HL-60/S4 treated with retinoic acid at 250 ng/mL for 4 days and 3 days (cell line): ENCODE measurements around the gene LY6G6F.

Source experiments
- in situ Hi-C: fragments of 300-500 bp; cut with MboI; formaldehyde crosslinking; loops from 2 replicates; pipeline ENCODE4 v1.7.0; 2022; ENCODE audit warnings: low sequenced_read_pairs

LY6G6F gene

DNA sequence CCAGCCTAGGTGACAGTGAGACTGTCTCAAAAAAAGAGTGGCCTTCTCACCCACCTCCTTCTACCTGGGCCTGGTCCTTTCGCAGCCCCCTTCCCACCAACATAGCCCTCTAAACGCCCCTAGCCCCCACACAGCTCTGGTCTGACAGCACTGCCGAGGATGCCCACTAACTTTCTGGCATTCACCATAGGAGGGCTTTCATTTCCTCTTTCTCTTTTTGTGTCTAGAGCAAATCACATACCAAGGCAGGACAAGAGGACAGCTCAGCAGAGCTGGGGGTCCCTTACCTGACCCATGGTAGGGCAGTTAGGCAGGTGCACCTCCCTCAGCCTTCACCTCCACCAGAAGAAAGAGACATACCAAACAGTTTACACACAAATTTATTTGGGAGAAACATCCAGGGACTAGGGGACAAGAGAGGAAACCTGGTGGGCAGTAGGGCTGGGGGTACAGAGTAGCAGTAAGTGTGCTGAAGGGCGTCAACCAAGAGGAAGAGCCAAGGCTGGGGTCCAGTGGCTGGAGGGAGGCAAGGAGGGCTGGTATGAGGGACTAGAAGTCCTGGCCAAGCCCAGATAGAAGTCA is 30.3 kb upstream of the LY6G6F start:
- in situ Hi-C loops: no loop called here

DNA sequence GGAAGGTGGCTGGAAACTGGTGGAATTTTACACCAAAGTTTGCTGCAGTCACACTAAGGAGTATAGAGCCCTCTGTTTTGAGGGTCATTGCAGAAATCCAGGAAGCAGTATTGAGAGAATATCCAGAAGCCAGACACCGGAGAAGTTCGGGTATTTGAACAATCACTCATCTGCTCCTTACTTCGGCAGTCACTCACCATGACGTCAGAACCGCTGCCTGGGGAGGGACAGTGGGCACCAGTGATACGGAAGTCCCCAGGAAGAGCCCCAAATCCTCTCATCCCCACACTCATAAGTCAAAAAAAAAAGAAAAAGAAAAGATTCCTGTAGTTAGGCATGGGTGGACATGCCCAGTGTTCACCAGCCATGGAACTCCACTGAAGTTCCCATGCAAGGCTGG is 29.8 kb upstream of the LY6G6F start:
- in situ Hi-C loops: no loop called here

DNA sequence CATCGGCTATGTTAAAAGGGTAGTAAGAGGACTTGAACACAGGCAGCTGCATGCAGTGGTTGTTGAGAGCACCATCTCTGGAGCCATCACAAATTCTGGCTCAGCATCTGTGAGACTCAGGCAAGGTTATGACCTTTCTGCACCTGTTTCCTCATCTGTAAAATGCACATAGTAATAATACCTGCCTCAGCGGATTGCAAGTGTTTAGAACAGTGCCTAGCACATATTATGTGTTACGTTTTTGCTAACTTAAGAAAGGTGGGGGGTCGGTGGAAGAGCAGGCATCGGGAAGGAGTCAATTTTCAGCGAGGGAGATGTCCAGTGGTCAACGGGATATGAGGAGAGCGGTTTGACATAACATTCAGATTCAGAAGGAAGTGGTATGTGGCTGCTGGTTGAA is 28.7 kb upstream of the LY6G6F start:
- in situ Hi-C loops: no loop called here

DNA sequence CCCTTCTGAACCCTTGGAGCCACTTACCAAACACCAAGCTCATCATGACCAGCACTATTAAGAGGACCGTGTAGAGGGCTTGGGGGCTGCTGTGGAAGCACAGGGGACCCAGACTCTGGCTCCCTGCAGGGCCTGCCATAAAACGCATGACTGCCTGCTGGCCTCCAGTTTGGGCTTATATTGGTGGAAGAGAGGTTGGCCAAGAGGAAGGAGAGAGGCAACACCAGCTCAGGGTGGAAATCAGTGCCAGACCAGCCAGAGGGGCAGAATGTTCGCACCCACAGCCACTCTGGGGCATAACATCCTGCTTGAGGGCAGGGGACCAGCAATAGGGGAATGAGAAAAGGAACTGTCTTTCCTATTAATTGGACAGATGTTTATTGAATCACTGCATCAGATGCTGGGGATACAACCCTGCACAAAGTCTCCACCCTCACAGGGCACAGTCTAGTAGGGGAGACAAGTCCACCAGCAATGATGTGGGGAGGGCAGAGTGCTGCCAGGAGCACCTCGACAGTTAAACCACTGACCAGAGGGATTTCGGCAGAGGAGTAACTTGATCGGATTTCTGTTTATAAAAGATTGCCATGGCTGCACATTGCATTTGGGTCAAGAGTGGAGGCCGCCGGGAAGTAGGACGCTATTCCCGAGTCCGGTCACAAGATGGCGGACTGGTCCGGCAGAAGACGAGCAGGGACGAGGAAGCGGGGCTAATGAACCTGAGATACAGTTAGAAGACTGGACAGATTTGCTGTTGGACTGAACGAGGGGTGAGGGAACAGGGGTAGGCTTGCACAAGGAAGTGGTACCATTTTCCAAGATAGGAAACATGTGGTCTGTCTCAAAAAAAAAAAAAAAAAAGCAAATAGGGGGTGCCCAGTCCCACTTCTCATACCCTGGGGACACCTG is 26.2 kb upstream of the LY6G6F start, which contains the start of gene LY6G5C:
TSS of gene LY6G5C (minus strand) at position 842 of the 909 bp plus-strand sequence. CDS start at position 148, 694 bp downstream.
- in situ Hi-C loops: no loop called here

DNA sequence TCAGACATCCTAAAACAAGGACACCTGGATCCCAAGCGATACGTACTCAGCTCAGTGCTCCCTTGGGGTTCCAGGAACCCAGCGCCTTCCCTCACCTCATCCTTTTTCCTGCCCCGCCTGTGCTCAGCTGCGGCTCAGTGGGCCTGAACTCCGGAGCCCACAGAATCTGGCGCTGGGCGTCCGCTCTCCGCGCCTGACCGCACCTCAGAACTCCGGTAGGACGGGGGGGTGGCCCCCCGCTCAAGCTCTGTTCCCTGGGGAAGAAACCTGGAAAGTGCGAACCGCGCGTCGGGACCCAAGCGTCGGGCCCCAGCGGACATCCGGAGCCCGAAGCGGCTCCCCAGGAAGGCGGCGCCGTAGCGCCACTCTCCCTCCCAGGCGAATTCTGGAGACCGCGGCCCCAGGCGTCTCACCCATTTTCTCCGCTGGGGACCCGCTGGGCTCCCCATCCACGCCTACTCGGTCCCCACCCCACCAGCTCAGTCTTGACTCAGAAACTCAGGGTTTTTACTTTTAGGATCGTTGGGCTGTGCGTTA is 25.5 kb upstream of the LY6G6F start:
- in situ Hi-C loops: no loop called here

DNA sequence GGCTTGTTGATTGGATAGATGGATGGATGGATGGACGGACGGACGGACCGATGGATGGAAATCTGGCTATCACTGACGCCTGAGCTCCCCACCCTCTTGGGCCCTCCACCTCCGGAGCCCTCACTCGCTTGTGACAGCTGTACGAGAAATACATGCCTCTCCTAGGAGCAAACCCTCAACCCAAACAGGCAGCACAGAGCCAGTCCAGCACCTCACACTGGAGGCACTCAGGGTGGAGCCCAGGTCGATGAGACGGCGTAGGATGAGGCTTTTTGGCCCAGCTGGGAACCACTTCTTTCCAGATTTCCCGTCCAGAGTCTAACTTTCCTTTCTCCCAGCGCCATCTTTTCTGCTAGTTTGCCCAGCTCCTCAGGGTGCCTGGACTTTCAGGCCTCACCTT is 23.1 kb upstream of the LY6G6F start:
- in situ Hi-C loops: no loop called here

DNA sequence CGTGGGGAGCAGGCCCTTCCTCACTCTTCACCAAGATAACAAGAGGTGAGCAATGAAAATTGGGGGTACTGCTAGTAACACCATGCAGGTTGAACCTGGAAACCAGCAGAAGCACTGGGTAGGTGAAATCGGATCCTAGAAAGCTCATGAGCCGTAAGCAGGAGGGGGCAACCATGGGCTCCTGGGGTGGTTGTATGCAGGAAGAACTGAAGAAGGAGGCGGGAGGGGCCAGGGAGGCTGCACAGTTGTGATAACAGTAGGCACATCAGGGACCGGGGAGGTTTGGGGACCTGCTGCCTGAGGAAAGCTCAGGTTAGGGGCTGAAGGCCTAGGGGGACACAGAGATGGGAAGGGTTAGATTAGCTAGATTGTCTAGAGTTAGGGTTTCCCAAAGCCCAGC is 20.2 kb upstream of the LY6G6F start:
- in situ Hi-C loops: no loop called here

DNA sequence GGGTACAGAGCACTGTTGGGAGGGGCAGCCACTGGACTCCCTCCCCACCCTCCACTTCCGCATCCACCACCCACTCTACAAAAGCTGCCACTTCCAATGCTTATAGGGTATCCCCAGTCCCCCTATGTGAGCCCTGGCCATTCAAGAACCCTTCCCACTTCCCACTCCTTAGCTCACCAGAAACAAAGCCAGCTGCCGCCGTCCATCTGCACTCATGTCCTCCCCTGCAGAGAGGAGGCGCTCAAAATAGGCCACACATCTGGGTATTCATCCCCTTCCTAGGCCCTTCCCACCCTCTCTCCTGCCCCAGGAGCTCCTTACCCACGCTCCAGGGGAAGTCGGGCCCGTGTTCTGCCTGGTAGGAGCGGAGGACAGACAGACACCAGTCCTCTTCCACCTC is 19.3 kb upstream of the LY6G6F start:
- in situ Hi-C loops: no loop called here

DNA sequence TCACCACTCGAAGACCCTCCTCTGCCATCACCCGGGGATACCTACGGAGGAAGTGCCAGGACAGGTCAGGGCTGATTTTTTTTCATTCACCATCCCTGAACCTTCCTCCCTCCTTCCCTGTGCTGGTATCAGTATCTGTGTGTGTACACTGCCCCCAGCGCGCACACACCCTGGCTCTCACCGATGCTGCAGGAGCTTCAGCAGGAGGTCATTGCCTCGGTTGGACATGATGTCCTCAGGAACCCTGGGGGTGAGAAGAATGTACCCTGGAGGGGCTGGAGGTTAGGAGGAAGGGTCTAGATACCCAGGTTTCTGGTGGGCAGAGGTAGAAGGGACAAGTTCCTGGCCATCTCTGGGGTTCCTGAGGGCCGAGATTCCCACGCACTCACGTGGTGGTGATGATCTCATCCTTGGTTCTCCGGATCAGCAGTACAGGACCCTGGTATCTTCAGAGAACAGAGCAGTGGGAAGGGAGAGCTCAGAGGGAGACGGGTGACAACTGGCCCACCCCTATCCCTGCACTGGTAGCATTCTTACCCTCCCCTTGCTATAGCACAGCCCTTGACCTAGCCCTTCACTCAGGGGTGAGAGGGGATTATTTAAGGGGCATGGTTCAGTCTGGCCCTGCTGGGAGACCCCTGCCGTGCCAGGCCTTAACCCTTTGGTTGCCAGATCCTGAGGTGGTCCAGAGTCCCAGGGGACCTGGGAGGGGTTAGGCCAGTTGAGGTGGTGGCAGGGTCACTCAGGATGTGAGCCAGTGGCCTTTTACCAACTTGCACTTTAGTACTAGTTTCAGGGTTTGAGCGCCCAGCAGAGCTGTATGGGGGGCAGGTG is 18.6 kb upstream of the LY6G6F start:
- in situ Hi-C loops: no loop called here

DNA sequence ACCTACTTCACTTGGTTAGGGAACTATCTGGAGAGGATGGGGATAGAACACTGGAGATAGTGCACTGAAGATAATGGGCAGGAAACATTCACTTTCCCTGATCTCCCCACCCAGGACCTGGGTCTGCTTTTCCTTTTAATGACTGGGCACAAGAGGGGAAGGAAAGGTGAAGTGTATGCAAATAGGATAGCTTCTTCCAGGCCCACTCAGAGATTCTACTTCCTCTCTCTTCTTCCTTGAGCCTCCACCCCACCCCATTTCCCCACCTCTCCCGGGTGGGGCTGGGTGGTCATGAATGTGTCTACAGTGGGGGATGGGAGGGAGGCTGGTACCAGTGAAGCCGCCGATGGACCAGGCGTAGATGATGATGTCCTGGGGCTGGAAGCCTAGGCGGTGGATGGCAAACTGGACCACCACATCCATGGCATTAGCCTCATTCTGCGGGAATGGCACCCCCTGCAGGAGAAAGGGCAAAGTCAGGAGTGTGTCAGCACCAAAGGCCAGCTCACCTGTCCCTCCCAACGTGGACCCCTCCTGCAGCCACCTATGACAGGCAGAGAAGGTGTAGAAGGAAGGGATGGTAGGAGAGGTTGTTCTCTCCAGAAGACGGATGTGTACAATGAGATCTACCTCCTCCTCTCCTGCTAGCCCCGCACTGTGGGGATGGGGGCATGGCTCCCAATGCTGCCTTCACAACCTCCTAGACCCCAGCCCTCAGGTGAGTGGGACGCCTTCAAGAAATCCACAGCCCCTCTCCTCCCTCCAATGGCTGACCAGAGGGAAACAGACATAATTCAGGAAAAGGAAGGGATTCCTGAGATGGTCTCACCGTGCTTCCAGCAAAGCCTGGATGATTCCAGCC is 17.2 kb upstream of the LY6G6F start:
- in situ Hi-C loops: no loop called here

DNA sequence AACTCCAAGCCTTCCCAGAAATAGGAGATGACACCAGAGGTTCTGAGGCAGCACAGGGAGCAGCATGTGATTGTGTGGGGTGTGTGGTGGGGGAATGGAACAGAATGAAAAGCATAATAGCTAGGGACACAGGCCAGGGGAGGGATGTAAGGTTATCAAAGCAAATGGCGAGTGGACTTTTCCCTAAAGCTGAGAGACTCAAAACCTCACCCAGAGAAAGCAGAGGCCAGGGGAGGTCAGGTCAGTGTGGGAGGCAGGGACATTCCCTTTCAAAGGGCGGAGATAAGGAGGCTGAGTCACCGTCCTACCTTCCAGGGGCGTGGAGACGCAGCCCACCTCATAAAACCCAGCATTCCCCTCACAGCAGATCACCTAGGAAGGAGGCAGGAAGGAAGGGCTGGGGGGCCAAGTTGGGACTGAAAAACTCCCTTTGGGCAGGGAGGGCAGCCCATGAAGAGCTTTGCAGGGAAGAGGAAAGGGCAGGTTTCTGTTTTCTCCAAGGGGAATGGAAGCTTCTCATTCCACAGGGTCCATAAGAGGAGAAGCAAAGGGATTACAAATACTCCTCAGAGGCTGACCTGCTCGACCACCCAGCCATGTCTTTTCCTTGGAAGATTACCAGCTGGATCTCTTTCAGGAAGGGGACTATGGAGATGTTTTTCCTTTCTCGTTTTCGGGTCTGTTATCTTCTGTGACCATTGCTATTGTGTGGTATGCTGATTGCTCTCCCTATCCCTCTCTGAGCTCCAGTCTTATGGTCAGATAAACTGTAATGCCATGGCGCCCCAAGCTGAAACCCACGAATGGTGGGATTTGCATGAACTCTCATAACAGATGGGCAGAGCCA is 16.2 kb upstream of the LY6G6F start:
- in situ Hi-C loops: no loop called here

DNA sequence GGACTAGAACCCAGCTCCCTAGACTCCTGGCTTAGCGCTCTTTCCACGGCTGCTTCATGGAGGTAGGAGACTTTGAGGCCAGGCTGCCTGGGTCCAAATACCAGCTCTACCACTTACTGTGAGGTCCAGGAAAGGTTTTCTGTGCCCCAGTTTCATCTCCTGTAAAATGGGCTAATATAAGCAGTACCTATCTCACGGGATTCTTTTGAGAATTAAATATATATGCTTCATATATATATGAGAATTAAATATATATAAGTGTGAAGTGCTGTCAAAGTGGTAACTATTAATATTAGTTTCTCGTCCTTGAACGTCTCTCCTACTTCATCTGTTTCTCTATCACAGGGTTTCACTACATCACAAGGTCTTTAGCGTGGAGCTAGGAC is 15.6 kb upstream of the LY6G6F start:
- in situ Hi-C loops: no loop called here

DNA sequence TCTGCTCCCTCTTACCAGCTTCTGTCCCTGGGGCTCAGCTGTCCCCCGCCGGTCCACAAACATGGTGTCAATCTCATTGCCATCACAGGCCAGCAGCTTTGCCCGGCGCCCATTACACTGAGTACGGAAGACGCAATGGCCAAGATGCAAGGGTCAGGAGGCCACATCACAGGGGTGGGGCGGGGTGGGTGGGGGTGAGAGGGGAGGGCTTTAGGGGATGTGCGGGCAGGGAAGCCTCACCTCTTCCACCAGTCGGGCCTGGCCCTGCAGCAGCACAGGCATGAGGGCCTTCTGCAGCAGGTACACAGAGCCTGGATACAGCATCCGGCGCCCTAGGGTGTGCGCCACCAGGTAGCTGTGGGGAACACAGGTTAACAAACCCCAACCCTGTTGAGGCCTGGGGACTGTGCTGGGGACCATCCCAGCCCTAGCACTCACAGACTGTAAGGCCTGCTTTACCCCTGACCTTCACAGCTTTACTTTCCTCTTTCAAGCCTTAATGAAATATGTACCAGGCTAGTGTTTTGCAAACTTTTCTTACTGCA is 15.0 kb upstream of the LY6G6F start:
- in situ Hi-C loops: no loop called here

DNA sequence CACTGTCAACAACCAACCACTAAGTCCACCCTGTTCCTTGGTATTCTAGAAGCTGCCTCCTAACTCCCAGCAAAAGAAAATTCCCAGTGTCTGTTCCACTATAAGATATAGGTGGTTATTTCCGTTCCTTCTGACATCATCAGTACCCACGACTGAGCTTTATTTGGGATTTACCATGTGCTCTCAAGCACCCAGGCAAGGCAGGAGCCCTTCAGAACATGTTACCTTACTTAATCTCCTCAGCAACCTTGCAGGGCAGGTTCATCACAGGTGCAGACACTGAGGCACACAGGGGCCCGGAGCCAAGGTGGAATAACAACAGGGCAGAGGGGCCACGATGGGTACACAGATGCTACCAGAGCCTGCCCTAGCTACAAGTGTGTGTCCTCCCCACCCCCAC is 14.3 kb upstream of the LY6G6F start:
- in situ Hi-C loops: no loop called here

DNA sequence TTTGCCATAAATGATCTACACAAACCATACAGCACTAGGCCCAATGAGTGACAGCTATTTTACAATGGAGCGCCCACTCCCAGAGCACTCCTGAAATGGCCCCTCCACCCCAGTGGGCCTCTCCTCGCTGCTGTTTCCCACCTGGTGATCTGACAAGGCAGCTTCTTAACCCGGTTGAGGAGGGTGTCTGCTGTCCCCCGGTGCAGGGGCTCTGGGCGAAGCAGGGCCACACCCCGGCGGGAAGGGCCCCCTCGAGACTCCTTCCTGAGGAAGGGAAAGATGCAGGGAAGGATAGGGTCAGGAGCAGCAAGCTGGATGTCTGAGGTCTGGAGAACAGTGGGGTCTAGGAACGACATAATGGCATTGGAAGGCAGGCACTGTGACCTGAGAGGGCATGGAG is 13.8 kb upstream of the LY6G6F start:
- in situ Hi-C loops: no loop called here

DNA sequence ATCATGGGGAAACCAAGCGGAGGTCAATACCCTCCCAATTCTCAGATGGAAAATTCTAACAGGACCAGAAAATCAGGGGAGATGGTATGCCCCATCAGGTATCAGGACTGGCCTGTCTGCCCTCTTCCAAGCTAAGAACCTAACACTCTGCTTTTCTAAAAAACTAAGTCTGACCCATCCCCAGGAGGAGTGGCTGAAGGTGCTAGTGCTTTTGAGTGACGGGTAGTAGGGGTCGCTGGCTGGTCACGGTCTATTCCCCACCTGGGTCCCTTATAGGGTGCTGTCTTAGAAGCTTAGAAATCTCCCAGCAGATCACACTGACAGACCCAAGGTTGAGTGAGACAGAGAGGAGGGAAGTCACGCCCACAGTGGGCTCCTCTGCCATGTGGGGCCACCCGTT is 13.1 kb upstream of the LY6G6F start:
- in situ Hi-C loops: no loop called here

DNA sequence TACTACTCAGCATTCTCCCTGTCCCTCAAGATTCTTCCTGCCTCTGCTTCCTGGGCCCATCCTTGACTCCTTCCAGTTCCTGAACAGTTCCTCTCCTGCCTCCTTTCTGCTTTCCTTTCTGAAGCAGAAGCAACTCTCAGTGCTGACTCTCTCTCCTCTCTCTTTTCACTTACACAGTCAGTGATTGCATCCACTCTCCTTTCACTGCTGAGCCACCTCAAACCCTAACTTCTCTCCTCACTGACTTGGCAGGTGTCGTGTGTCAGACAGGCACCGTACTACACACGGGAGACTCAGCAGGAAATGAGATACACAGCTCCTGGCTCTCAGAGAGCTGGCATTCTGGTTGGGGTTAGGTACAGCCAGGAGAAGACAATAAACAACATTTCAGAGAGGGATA is 9.1 kb upstream of the LY6G6F start:
- in situ Hi-C loops: no loop called here

DNA sequence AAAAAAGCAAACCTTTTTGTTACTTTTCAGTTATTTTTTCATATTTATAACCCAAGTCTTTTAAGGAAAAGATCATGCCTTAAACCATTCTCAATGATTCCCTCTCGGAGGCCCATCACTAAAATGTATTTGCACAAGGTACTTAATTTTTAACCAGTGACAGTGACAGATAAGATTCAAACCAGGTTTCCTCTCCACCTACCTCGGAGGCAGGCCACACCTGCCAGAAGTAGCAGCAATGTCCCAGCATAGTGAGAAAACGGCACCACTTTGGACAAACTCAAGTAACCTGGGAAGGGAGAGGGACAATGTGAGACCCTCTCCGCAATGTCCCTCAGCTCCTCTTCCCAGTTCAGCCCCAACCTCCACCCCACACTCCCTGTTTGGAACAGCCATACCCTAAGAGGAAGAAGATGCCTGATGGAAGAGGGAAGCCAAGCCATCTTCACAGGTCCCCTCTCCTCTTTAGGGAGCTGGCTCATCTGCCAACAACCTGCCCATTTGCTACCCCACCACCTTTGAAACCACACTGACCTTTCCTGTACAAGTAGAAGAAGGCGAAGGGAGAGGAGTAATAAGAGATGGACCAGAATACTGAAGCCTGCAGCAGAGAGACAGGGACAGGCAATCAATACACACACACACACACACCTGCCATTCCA is 5.8 kb upstream of the LY6G6F start:
- in situ Hi-C loops: no loop called here
